Measurements from ENCODE around the gene NDUFA1. TPM values are rescaled to one million over a fixed set of nuclear protein-coding genes. Genes with fewer than 3 reads are reported as not detected.

The NDUFA1 gene
- total RNA-seq, 4 donors from 2014 or later, result 58.1 to 109 (median 68.7) TPM

GRCh38 chrX:119852382-119853353, 19.0 kb upstream of the NDUFA1 start, which contains the start of gene UPF3B:
TSS of gene UPF3B (minus strand) at chrX:119852963. CDS start at chrX:119852928, 35 bp downstream.
- no peaks in the 10 kb centered on the region for H3K36me3 ChIP-seq
- DNase-seq, result peak; percentile 93 to 98 (median 96)
- TF ChIP-seq POLR2A (IDR thresholded peaks at IDR 0.05) (peak; percentile 32 to 61), CTCF (IDR thresholded peaks at IDR 0.05) (no peak)
- H3K9me3 ChIP-seq, result no peaks in the 10 kb centered on the region
- peak within 1 kb of the TSS; percentile 40 to 82 (median 65) for H3K4me3 ChIP-seq
- no peaks in the 10 kb centered on the region for H3K27me3 ChIP-seq
- H3K4me1 ChIP-seq, result no peaks in the 10 kb centered on the region
- peak within 1 kb of the TSS; percentile 81 to 91 (median 86) for H3K27ac ChIP-seq

GRCh38 chrX:119853444-119853843, 18.2 kb upstream of the NDUFA1 start:
- peak in 1 of 3 donors; percentile 49 for DNase-seq
- Histone ChIP-seq H3K4me1 (no peaks in the 10 kb centered on the region), H3K27ac (peak overlapping the region in 3 of 4 donors; percentile 81 to 91 (median 83)), H3K27me3 (no peaks in the 10 kb centered on the region), H3K4me3 (peak overlapping the region in 3 of 4 donors; percentile 24 to 82 (median 64)), H3K36me3 (no peaks in the 10 kb centered on the region), H3K9me3 (no peaks in the 10 kb centered on the region)
- TF ChIP-seq CTCF (IDR thresholded peaks at IDR 0.05), result no peak
- no peak for TF ChIP-seq POLR2A (IDR thresholded peaks at IDR 0.05)

GRCh38 chrX:119870626-119871131, 953 bp upstream of the NDUFA1 start:
- TF ChIP-seq POLR2A (IDR thresholded peaks at IDR 0.05), result no peak
- TF ChIP-seq CTCF (IDR thresholded peaks at IDR 0.05), result no peak
- Histone ChIP-seq H3K36me3 (no peaks in the 10 kb centered on the region), H3K4me3 (peak overlapping the region; percentile 55 to 71 (median 68)), H3K27me3 (no peaks in the 10 kb centered on the region), H3K4me1 (no peaks in the 10 kb centered on the region), H3K27ac (peak overlapping the region; percentile 88 to 96 (median 93)), H3K9me3 (no peaks in the 10 kb centered on the region)
- DNase-seq, result peak in 2 of 3 donors; percentile 47 to 67

GRCh38 chrX:119871245-119871598, 410 bp upstream of the NDUFA1 start:
- Histone ChIP-seq H3K4me1 (no peaks in the 10 kb centered on the region), H3K36me3 (no peaks in the 10 kb centered on the region), H3K4me3 (peak overlapping the region; percentile 55 to 71 (median 68)), H3K27me3 (no peaks in the 10 kb centered on the region), H3K27ac (peak overlapping the region; percentile 88 to 96 (median 93)), H3K9me3 (no peaks in the 10 kb centered on the region)
- peak in 2 of 3 donors; percentile 57 to 74 for DNase-seq
- TF ChIP-seq POLR2A (IDR thresholded peaks at IDR 0.05), result no peak
- TF ChIP-seq CTCF (IDR thresholded peaks at IDR 0.05), result no peak

GRCh38 chrX:119878740-119879139, 7.1 kb downstream of the NDUFA1 start:
- H3K4me3 ChIP-seq, result no peak overlapping the region
- H3K9me3 ChIP-seq, result no peaks in the 10 kb centered on the region
- H3K4me1 ChIP-seq, result no peaks in the 10 kb centered on the region
- no peak for DNase-seq
- no peaks in the 10 kb centered on the region for H3K27me3 ChIP-seq
- TF ChIP-seq CTCF (IDR thresholded peaks at IDR 0.05) (no peak), POLR2A (IDR thresholded peaks at IDR 0.05) (no peak)
- no peak overlapping the region for H3K27ac ChIP-seq
- H3K36me3 ChIP-seq, result peaks cover 0 to 9% (median 0%) of the 10 kb centered on the region in 3 donors
